Endothelial cell of umbilical vein (primary cell): Measurements from ENCODE around the gene WDR48. TPM values are rescaled to one million over a fixed set of nuclear protein-coding genes. Genes with fewer than 3 reads are reported as not detected.

ENCODE experiments used
- BruUV-seq: library from RNA; stranded (reverse); fragments of 400-500 nt; replicated peaks from 2 replicates; lab custom pipeline; 2021; lab: Mats Ljungman, UMichigan
- CTCF ChIA-PET: fragments of 300-600, 350-600 bp; sonication (Branson Sonifier 250); formaldehyde crosslinking; loops from one replicate; lab custom pipeline; 2021; ENCODE audit warnings: antibody characterized with exemption, inconsistent platforms; lab: Charles Lee
- POLR2A ChIA-PET: fragments of 300-600, 350-600 bp; sonication (Branson Sonifier 250); formaldehyde crosslinking; loops from one replicate; lab custom pipeline; 2021; ENCODE audit warnings: antibody characterized with exemption, inconsistent platforms; lab: Charles Lee
- DNase-seq: peaks from one replicate; pipeline ENCODE4 v3.0.0-alpha.2; 2011; ENCODE audit warnings: low read depth, low spot score
- FAIRE-seq: peaks from 2 replicates; lab custom pipeline; 2011; peaks lifted over from hg19 to GRCh38; lab: Jason Lieb, UNC
- H2AFZ ChIP-seq: 2 replicates; pipeline ENCODE4 v1.6.0; 2012; ENCODE audit warnings: low read depth, low read length, control low read depth, inconsistent platforms
- H3K27ac ChIP-seq: 2 replicates; pipeline ENCODE4 v1.5.1; 2011; ENCODE audit warnings: low read depth, mild to moderate bottlenecking, control low read depth, low read length, moderate library complexity; ENCODE audit not compliant: insufficient read depth
- H3K27me3 ChIP-seq, 2 experiments: 2 replicates each; pipeline versions ENCODE4 v1.6.0 to v1.6.1; 2011; ENCODE audit warnings: low read length in 2 of 2, mixed read lengths in 1 of 2; ENCODE audit not compliant: control insufficient read depth in 2 of 2, insufficient read depth in 2 of 2
- H3K36me3 ChIP-seq, 2 experiments: 2 replicates in 1 of 2; 3 replicates in 1 of 2; pipeline ENCODE4 v1.5.1; 2011; ENCODE audit warnings: low read length in 2 of 2, mild to moderate bottlenecking in 1 of 2, moderate library complexity in 1 of 2; ENCODE audit not compliant: control insufficient read depth in 2 of 2, insufficient read depth in 2 of 2; ENCODE audit errors: extremely low read depth in 1 of 2
- H3K4me1 ChIP-seq: 3 replicates; pipeline ENCODE4 v1.5.1; 2011; ENCODE audit warnings: mild to moderate bottlenecking, low read length; ENCODE audit not compliant: control insufficient read depth, insufficient read depth; ENCODE audit errors: extremely low read depth
- H3K4me2 ChIP-seq: 2 replicates; pipeline ENCODE4 v1.6.1; 2011; ENCODE audit warnings: low read length, control low read depth, mixed read lengths; ENCODE audit not compliant: insufficient read depth
- H3K4me3 ChIP-seq, 3 experiments: fragments of 200-600 bp in 1 of 3; sonication (generic), shearing (Covaris generic) in 1 of 3; replicated peaks in 1 of 3; 2 replicates each; pipeline ENCODE4 v1.5.1; 2011 to 2016; ENCODE audit warnings: control low read depth in 3 of 3, low read length in 3 of 3, mild to moderate bottlenecking in 2 of 3, inconsistent platforms in 1 of 3, low read depth in 1 of 3, moderate library complexity in 1 of 3; ENCODE audit not compliant: insufficient read depth in 1 of 3
- H3K79me2 ChIP-seq: 2 replicates; pipeline ENCODE4 v1.6.0; 2012; ENCODE audit warnings: low read length, inconsistent platforms; ENCODE audit not compliant: control insufficient read depth, insufficient read depth
- H3K9ac ChIP-seq: replicated peaks from 2 replicates; pipeline ENCODE3; 2011; ENCODE audit warnings: low read length, control low read depth; ENCODE audit not compliant: insufficient read depth; ENCODE audit errors: extremely low read depth
- H3K9me1 ChIP-seq: replicated peaks from 3 replicates; pipeline ENCODE4 v1.6.0; 2011; ENCODE audit warnings: mild to moderate bottlenecking, low read length; ENCODE audit not compliant: control insufficient read depth, insufficient read depth; ENCODE audit errors: extremely low read depth
- H3K9me3 ChIP-seq: replicated peaks from 2 replicates; pipeline ENCODE4 v1.5.1; 2012; ENCODE audit warnings: low read length, inconsistent platforms; ENCODE audit not compliant: control insufficient read depth, insufficient read depth
- H4K20me1 ChIP-seq: replicated peaks from 2 replicates; pipeline ENCODE3; 2011; ENCODE audit warnings: mild to moderate bottlenecking, low read length; ENCODE audit not compliant: control insufficient read depth, insufficient read depth; ENCODE audit errors: extremely low read depth
- EZH2 ChIP-seq: IDR thresholded peaks from 2 replicates; pipeline ENCODE4 v1.6.1; 2012; ENCODE audit warnings: borderline replicate concordance, low read depth, mild to moderate bottlenecking, moderate library complexity, low read length, inconsistent platforms; ENCODE audit not compliant: severe bottlenecking
- FOS ChIP-seq: IDR thresholded peaks from 2 replicates; pipeline ENCODE4 v1.6.1; 2011; ENCODE audit warnings: mild to moderate bottlenecking, low read length, moderate library complexity, borderline replicate concordance; ENCODE audit not compliant: insufficient read depth
- GATA2 ChIP-seq: IDR thresholded peaks from 2 replicates; pipeline ENCODE4 v1.7.0; 2011; ENCODE audit warnings: low read depth, mild to moderate bottlenecking, moderate library complexity, mixed read lengths, low read length; ENCODE audit not compliant: insufficient read length, insufficient read depth
- dilution Hi-C: fragments of 300-500 bp; cut with MboI; formaldehyde crosslinking; loops from one replicate; pipeline ENCODE4 v1.15.0; 2019; ENCODE audit warnings: low sequenced_read_pairs; ENCODE audit not compliant: extremely low pct_ligation_motif_present
- intact Hi-C: fragments of 100-400 bp; cut with micrococcal nuclease; formaldehyde crosslinking; loops from one replicate; pipeline ENCODE4 v1.10.0; 2022
- polyA plus RNA-seq, 4 experiments: library from polyadenylated mRNA; depleted of rRNA in 3 of 4; stranded (reverse) in 3 of 4; unstranded in 1 of 4; fragments of >200 nt; gene quantifications; 2 replicates each; pipeline versions ENCODE4 v1.2.1 to v1.2.3, GENCODE V29; 2011 to 2012; ENCODE audit warnings: missing spikeins in 1 of 4
- total RNA-seq: library from RNA; stranded (reverse); gene quantifications from 2 replicates; pipeline ENCODE4 v1.2.3, GENCODE V29; 2021
- TF ChIP-seq, protein P1 (sequence below), 2 donors: IDR thresholded peaks; 1 replicate in 1 of 2; 2 replicates in 1 of 2; pipeline ENCODE4 v1.5.1; 2011; ENCODE audit warnings: low read length in 2 of 2, mild to moderate bottlenecking in 2 of 2, moderate library complexity in 2 of 2, control low read depth in 1 of 2, inconsistent platforms in 1 of 2, low read depth in 1 of 2; ENCODE audit not compliant: insufficient read depth in 1 of 2; ENCODE audit errors: extremely low read depth in 1 of 2

The WDR48 gene
- total and polyA plus RNA-seq, 2 donors (not counting 3 experiments of a cell fraction or from before 2014, with no cell fraction given), result 13.7 to 25.3 TPM

DNA sequence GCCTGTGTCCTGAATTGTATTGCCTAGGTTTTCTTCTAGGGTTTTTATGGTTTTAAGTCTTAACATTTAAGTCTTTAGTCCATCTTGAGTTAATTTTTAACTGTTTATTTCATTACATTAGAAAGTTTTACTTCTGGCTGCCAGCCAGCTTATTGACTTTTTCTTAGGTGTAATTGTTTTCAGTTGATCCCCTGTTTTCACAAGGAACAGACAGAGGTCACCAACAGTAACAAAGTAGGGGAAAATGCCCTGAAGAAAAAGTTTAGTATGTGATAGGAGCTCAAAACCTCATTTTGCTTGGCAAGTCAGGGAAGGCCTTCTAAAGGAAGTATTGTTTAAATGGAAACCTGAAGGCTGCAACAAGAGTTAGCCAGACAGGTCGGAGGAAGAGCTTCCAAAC is 10.4 kb downstream of the WDR48 start:
- no TSS peak for BruUV-seq
- no peak for FAIRE-seq
- no peak overlapping the region for H3K27ac ChIP-seq
- H4K20me1 ChIP-seq, result no peaks in the 10 kb centered on the region
- H3K27me3 ChIP-seq, result no peaks in the 10 kb centered on the region
- H3K4me2 ChIP-seq, result no peak overlapping the region
- ChIA-PET POLR2A (no interaction called here), CTCF (interaction anchor here (0.8 kb wide), 1 partner anchor 128 kb away, joined by 3 read pairs; no protein-coding TSS in a partner anchor)
- dilution Hi-C loops (no loop called here), intact Hi-C loops (no loop called here)
- peaks cover 2% of the 10 kb centered on the region for H3K79me2 ChIP-seq
- no peaks in the 10 kb centered on the region for H3K36me3 ChIP-seq
- no peaks in the 10 kb centered on the region for H3K9me3 ChIP-seq
- H3K9me1 ChIP-seq, result no peaks in the 10 kb centered on the region
- H3K4me1 ChIP-seq, result no peaks in the 10 kb centered on the region
- no peak overlapping the region for H3K9ac ChIP-seq
- H2AFZ ChIP-seq, result no peak overlapping the region
- TF ChIP-seq, protein P1, sequence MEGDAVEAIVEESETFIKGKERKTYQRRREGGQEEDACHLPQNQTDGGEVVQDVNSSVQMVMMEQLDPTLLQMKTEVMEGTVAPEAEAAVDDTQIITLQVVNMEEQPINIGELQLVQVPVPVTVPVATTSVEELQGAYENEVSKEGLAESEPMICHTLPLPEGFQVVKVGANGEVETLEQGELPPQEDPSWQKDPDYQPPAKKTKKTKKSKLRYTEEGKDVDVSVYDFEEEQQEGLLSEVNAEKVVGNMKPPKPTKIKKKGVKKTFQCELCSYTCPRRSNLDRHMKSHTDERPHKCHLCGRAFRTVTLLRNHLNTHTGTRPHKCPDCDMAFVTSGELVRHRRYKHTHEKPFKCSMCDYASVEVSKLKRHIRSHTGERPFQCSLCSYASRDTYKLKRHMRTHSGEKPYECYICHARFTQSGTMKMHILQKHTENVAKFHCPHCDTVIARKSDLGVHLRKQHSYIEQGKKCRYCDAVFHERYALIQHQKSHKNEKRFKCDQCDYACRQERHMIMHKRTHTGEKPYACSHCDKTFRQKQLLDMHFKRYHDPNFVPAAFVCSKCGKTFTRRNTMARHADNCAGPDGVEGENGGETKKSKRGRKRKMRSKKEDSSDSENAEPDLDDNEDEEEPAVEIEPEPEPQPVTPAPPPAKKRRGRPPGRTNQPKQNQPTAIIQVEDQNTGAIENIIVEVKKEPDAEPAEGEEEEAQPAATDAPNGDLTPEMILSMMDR (IDR thresholded peaks at IDR 0.05; ENCODE audit: extremely low read depth in 1 of 2, insufficient read depth in 1 of 2, low read depth in 1 of 2, low read length in 2 of 2), result no peak
- no peak for TF ChIP-seq GATA2
- DNase-seq, result no peak
- H3K4me3 ChIP-seq, result no peak overlapping the region

DNA sequence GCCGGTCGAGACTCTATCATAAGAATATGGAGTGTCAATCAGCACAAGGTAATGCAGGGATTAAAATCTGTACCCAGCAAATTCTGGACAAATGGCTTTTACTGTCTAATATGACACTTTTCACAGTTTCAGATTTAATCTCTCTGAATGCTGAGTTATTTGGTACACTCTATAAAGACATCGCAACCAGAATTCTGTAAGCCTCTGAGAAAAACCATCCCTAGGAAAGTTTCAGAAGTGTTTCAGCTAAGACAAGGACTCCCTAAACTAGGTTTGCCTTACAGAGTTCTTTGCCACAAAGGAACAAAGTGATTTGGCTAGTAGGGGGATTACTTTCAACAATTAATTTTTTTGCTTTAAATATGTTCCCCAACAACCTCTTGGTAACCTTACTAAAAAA is 11.3 kb downstream of the WDR48 start:
- Histone ChIP-seq H2AFZ (no peak overlapping the region), H3K79me2 (peaks cover 2% of the 10 kb centered on the region), H3K9me1 (peaks cover under 1% of the 10 kb centered on the region), H4K20me1 (no peaks in the 10 kb centered on the region), H3K4me1 (no peaks in the 10 kb centered on the region), H3K4me2 (no peak overlapping the region), H3K9ac (no peak overlapping the region), H3K9me3 (no peaks in the 10 kb centered on the region), H3K4me3 (no peak overlapping the region), H3K27me3 (no peaks in the 10 kb centered on the region), H3K27ac (no peak overlapping the region), H3K36me3 (peaks cover 3 to 4% of the 10 kb centered on the region in 2 experiments)
- dilution Hi-C loops (no loop called here), intact Hi-C loops (no loop called here)
- TF ChIP-seq FOS, result no peak
- no peak for TF ChIP-seq EZH2
- CTCF ChIA-PET, result no interaction called here
- FAIRE-seq (no peak), DNase-seq (no peak)
- no TSS peak for BruUV-seq
- POLR2A ChIA-PET, result no interaction called here
